ENCODE data around the gene PRRC2C. TPM values are rescaled to one million over a fixed set of nuclear protein-coding genes. Genes with fewer than 3 reads are reported as not detected.
"Not testable (repeated sequence)": the region's sequence is repeated elsewhere in the genome, so short reads cannot be mapped to it uniquely, and the experiment has no call there.

PRRC2C gene
- total RNA-seq, 1 donor from 2014 or later: 152 TPM

- DNase-seq (ENCODE audit: extremely low spot score, unreplicated experiment): no peak
- Mint-ChIP-seq H3K9me3 (ENCODE audit: unreplicated experiment) (no peaks in the 10 kb centered on the region), H3K4me3 (ENCODE audit: unreplicated experiment) (no peak overlapping the region), H3K36me3 (ENCODE audit: unreplicated experiment) (peaks cover 57% of the 10 kb centered on the region), H3K27me3 (ENCODE audit: unreplicated experiment) (no peaks in the 10 kb centered on the region), H3K4me1 (ENCODE audit: unreplicated experiment) (no peaks in the 10 kb centered on the region), H3K27ac (ENCODE audit: unreplicated experiment) (no peak overlapping the region)
- TF ChIP-seq, protein P1, sequence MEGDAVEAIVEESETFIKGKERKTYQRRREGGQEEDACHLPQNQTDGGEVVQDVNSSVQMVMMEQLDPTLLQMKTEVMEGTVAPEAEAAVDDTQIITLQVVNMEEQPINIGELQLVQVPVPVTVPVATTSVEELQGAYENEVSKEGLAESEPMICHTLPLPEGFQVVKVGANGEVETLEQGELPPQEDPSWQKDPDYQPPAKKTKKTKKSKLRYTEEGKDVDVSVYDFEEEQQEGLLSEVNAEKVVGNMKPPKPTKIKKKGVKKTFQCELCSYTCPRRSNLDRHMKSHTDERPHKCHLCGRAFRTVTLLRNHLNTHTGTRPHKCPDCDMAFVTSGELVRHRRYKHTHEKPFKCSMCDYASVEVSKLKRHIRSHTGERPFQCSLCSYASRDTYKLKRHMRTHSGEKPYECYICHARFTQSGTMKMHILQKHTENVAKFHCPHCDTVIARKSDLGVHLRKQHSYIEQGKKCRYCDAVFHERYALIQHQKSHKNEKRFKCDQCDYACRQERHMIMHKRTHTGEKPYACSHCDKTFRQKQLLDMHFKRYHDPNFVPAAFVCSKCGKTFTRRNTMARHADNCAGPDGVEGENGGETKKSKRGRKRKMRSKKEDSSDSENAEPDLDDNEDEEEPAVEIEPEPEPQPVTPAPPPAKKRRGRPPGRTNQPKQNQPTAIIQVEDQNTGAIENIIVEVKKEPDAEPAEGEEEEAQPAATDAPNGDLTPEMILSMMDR (IDR thresholded peaks at IDR 0.05): no peak
Observed at GRCh38 chr1:171530676-171531075, 45.3 kb downstream of the PRRC2C start.

- Mint-ChIP-seq H3K9me3 (ENCODE audit: unreplicated experiment) (no peaks in the 10 kb centered on the region), H3K27ac (ENCODE audit: unreplicated experiment) (no peak overlapping the region), H3K27me3 (ENCODE audit: unreplicated experiment) (no peaks in the 10 kb centered on the region), H3K4me1 (ENCODE audit: unreplicated experiment) (no peaks in the 10 kb centered on the region), H3K4me3 (ENCODE audit: unreplicated experiment) (no peak overlapping the region), H3K36me3 (ENCODE audit: unreplicated experiment) (peaks cover 65% of the 10 kb centered on the region)
- no peak for DNase-seq (ENCODE audit: extremely low spot score, unreplicated experiment)
- TF ChIP-seq, protein P1 (IDR thresholded peaks at IDR 0.05): no peak
Observed at GRCh38 chr1:171532520-171532919, 47.2 kb downstream of the PRRC2C start.

DNA sequence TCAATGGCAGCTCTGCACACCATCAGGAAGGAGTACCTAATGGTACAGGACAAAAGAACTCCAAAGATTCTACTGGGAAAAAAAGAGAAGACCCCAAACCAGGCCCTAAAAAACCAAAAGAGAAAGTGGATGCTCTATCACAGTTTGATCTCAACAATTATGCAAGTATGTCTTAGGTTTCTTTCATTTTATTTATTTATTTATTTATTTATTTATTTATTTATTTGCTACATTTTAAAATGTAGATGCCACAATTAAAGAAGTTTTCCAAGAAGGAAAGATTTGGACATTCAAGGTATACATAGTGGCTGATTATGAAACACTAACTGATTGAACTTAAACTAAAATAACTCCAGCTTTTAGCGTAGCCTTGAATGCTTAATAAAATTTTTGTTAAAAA lies 60.2 kb downstream of the PRRC2C start:
- TF ChIP-seq, protein P1 (IDR thresholded peaks at IDR 0.05): no peak
- Mint-ChIP-seq H3K27me3 (ENCODE audit: unreplicated experiment) (no peaks in the 10 kb centered on the region), H3K4me1 (ENCODE audit: unreplicated experiment) (no peaks in the 10 kb centered on the region), H3K27ac (ENCODE audit: unreplicated experiment) (no peak overlapping the region), H3K4me3 (ENCODE audit: unreplicated experiment) (no peak overlapping the region), H3K36me3 (ENCODE audit: unreplicated experiment) (peaks cover 66% of the 10 kb centered on the region), H3K9me3 (ENCODE audit: unreplicated experiment) (no peaks in the 10 kb centered on the region)
- DNase-seq (ENCODE audit: extremely low spot score, unreplicated experiment): no peak

DNA sequence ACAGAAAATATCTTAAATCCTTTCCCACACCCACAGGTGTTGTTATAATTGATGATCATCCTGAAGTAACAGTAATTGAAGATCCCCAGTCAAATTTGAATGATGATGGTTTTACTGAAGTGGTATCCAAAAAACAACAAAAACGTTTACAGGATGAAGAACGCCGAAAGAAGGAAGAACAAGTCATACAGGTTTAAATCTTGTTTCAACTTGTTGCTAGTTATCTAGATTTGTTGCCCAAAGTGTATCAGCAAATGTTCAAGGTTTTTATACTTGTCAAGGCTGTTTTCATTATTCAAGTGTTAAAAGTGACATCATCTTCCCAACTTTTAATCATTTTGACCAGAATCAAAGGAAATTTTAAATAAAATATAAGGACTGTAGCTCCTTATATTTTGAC lies 64.7 kb downstream of the PRRC2C start:
- H3K27ac Mint-ChIP-seq (ENCODE audit: unreplicated experiment): no peak overlapping the region
- no peak overlapping the region for H3K4me3 Mint-ChIP-seq (ENCODE audit: unreplicated experiment)
- peaks cover 69% of the 10 kb centered on the region for H3K36me3 Mint-ChIP-seq (ENCODE audit: unreplicated experiment)
- no peaks in the 10 kb centered on the region for H3K4me1 Mint-ChIP-seq (ENCODE audit: unreplicated experiment)
- no peaks in the 10 kb centered on the region for H3K27me3 Mint-ChIP-seq (ENCODE audit: unreplicated experiment)
- DNase-seq (ENCODE audit: extremely low spot score, unreplicated experiment): no peak
- H3K9me3 Mint-ChIP-seq (ENCODE audit: unreplicated experiment): no peaks in the 10 kb centered on the region
- TF ChIP-seq, protein P1 (IDR thresholded peaks at IDR 0.05): no peak

DNA sequence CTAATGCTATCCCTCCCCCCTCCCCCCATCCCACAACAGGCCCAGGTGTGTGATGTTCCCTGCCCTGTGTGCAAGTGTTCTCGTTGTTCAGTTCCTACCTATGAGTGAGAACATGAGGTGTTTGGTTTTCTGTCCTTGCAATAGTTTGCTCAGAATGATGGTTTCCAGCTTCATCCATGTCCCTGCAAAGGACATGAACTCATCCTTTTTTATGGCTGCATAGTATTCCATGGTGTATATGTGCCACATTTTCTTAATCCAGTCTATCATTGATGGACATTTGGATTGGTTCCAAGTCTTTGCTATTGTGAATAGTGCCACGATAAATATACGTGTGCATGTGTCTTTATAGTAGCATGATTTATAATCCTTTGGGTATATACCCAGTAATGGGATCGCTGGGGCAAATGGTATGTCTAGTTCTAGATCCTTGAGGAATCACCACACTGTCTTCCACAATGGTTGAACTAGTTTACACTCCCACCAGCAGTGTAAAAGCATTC lies 65.3 kb downstream of the PRRC2C start:
- not testable (repeated sequence) for H3K9me3 Mint-ChIP-seq (ENCODE audit: unreplicated experiment); H3K4me1 Mint-ChIP-seq (ENCODE audit: unreplicated experiment); H3K27ac Mint-ChIP-seq (ENCODE audit: unreplicated experiment); DNase-seq (ENCODE audit: extremely low spot score, unreplicated experiment); H3K4me3 Mint-ChIP-seq (ENCODE audit: unreplicated experiment); H3K27me3 Mint-ChIP-seq (ENCODE audit: unreplicated experiment)
- peaks cover 71% of the 10 kb centered on the region for H3K36me3 Mint-ChIP-seq (ENCODE audit: unreplicated experiment)

GRCh38 chr1:171553960-171554359 lies 68.6 kb downstream of the PRRC2C start:
- not testable (repeated sequence) for H3K4me3 Mint-ChIP-seq (ENCODE audit: unreplicated experiment); H3K27me3 Mint-ChIP-seq (ENCODE audit: unreplicated experiment); H3K27ac Mint-ChIP-seq (ENCODE audit: unreplicated experiment); H3K9me3 Mint-ChIP-seq (ENCODE audit: unreplicated experiment); DNase-seq (ENCODE audit: extremely low spot score, unreplicated experiment); H3K4me1 Mint-ChIP-seq (ENCODE audit: unreplicated experiment)
- H3K36me3 Mint-ChIP-seq (ENCODE audit: unreplicated experiment): peaks cover 90% of the 10 kb centered on the region

Data from osteocyte (in vitro differentiated cells).